Left cardiac atrium (tissue), 4 donors: Measurements from ENCODE around the gene PLXNA3. TPM values are rescaled to one million over a fixed set of nuclear protein-coding genes. Genes with fewer than 3 reads are reported as not detected.

Experiments used
- ATAC-seq, 2 donors: fragments of 200-7000 bp; cut with Tn5 transposase; one replicate each; pipeline ENCODE4 v1.9.1; 2020; ENCODE audit warnings: mild to moderate bottlenecking in 2 of 2, moderate library complexity in 2 of 2
- DNase-seq: peaks from one replicate; pipeline ENCODE4 v3.0.0-alpha.2; 2020
- intact Hi-C, 2 donors: fragments of 100-400 bp; cut with DNase I; formaldehyde crosslinking; loops; one replicate each; pipeline versions ENCODE4 v1.14.1 to v1.15.1; 2022 to 2023
- long read RNA-seq: library from polyadenylated mRNA; unstranded; transcript quantifications from one replicate; pipeline ENCODE4 v2.0.0, GENCODE V29; 2021
- total RNA-seq, 2 donors: library from RNA; stranded (reverse); fragmentation: NEBNext Ultra II Directional; extraction: Animal tissue kit (Norgen Biotek cat#: 25700); gene quantifications; one replicate each; pipeline ENCODE4 v1.2.1, GENCODE V29; 2021
- donor health status: DM: no; HTN: yes; CAD: no.
- donor health status: DM: no; HTN: yes; CAD: no; lungs with severe emphysema.
- donor health status: DM: yes; HTN: yes; CAD: no.
- donor health status: Dilated cardiomyopathy.

The PLXNA3 gene
- total RNA-seq, result 10 to 100 TPM; 24.0 to 28.1 TPM
- long read RNA-seq, partial matches to known transcripts, result 8 of 13 reads
- long read RNA-seq, other reads (novel, unspliced or antisense), result 5 of 13 reads

GRCh38 chrX:154458116-154458953 is at the start of gene PLXNA3:
PLXNA3 (plus strand) TSS chrX:154458281; CDS start chrX:154460184, 1,903 bp downstream.
- ATAC-seq (peak; percentile 75 to 83), DNase-seq (peak; percentile 57)
- intact Hi-C loops, result no loop called here

DNA sequence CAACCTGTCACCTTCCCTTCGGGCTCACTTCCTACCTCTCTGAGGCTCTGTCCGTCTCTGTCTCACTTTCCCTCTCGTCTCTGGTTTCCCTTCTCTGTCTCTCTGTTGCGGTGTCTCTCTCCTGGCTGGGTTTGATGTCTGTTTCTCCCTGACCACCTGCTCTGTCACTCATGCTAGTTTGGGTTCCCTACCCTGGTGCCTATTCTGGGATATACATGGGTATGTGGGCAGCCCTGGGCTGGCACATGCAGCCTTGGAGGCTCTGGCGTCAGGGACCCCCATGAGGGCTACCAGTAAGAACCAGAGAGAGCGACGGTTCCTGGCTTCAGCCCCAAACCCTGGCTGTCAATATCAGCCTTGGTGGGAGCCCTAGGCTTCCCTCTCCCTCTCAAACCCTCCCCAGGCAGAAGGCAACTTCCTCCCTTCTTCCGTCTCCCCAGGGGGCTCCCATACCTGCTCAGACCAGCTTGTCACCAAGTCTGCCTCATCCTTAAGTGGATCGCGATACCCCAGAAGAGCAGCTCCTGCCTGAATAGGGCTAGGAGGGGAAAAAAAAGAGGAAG is 49.3 kb upstream of the PLXNA3 start:
- intact Hi-C loops, result no loop called here
- DNase-seq (no peak), ATAC-seq (no peak)

DNA sequence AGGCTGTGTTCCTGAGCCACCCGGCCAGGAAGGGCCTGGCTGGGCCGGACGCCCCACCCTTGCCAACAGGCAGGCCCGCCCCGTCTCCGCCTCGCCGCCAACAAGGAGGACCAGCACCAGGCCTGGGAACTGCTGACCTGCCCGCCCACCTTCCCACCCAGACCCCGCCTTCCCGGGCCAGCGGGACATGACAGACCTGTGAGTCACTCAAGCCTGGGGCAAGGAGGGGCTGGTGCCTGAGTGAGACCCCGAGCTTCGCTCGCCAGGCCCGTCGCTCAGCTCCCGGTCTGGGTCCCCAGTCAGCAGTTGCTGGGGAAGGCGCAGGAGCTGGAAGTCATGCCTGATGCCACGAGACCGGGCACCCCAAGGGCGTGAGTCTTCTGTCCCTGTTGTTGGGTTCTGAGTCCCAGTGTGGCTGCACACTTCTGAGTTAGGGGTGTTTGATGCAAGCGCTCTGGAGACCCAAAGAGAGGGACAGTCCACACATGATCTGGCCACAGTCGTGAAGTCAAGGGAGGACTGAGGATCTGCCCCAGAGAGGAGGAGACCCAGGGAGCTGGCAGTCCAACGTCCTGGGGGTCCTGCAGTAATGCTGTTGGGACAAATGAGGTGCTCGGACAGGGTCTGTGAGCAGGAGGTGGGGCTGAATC is 48.7 kb upstream of the PLXNA3 start, which contains the start of gene DNASE1L1:
Gene DNASE1L1 (minus strand): TSS at position 33 of the 650 bp plus-strand sequence. CDS start 3,686 bp downstream, outside the sequence.
- peak; percentile 90 for DNase-seq
- peak; percentile 41 to 87 for ATAC-seq
- intact Hi-C loops, result no loop called here

DNA sequence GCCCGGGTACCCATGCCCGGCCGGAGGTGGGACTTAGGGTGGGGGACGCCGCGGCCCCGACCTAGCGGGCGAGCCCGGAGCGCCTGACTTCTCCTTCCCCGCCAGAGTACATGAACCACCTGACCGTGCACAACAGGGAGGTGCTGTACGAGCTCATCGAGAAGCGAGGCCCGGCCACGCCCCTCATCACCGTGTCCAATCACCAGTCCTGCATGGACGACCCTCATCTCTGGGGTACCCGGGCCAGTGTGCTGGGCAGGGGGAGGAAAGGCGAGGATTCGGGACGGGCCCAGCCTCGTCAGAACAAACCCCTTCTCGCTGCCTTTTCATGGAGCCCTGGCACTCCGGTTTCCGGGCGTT is 46.1 kb upstream of the PLXNA3 start:
- ATAC-seq (peak; percentile 79 to 85), DNase-seq (peak; percentile 77)
- intact Hi-C loops, result no loop called here

GRCh38 chrX:154412468-154412867 is 45.6 kb upstream of the PLXNA3 start:
- intact Hi-C loops, result no loop called here
- ATAC-seq (peak; percentile 5 to 13), DNase-seq (peak; percentile 60)

DNA sequence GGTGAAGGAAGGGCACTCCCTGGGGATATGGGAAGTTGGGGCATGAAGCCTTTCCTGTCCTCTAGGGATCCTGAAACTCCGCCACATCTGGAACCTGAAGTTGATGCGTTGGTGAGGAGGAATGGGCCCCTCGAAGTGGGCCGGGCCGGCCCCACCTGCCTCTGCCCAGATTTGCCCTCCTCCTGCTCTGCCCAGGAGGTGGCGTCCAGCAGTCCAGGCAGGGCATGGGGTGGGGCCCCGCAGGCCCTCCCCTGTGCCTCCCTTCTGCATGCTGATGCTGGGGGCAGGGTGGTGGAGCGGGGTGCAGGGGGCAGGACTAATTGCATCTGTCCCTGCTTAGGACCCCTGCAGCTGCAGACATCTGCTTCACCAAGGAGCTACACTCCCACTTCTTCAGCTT is 44.9 kb upstream of the PLXNA3 start:
- intact Hi-C loops, result no loop called here
- DNase-seq, result no peak
- ATAC-seq, result no peak

DNA sequence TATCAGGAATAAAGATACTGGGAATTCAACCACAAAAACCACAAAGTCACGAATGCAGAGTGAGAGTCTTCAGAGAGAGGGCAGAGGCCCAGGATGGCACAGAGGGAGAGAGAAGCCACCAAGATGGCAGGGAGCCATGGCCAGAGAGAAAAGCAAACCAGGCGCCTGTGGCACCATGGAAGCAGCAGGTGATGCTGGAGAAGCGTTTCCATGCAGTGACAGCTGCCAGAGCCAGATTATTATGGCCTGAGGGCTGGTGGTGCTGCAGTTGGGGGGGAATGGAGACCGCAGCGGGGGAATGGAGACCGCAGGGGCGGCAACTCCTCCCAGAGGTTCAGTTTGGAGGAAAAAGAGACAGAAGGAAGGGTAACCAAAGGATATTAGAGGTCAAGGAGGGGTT is 40.9 kb upstream of the PLXNA3 start:
- no peak for ATAC-seq
- DNase-seq, result no peak
- intact Hi-C loops, result no loop called here

- DNase-seq (no peak), ATAC-seq (no peak)
- intact Hi-C loops, result no loop called here
Measured at GRCh38 chrX:154419189-154419588, 38.9 kb upstream of the PLXNA3 start.

DNA sequence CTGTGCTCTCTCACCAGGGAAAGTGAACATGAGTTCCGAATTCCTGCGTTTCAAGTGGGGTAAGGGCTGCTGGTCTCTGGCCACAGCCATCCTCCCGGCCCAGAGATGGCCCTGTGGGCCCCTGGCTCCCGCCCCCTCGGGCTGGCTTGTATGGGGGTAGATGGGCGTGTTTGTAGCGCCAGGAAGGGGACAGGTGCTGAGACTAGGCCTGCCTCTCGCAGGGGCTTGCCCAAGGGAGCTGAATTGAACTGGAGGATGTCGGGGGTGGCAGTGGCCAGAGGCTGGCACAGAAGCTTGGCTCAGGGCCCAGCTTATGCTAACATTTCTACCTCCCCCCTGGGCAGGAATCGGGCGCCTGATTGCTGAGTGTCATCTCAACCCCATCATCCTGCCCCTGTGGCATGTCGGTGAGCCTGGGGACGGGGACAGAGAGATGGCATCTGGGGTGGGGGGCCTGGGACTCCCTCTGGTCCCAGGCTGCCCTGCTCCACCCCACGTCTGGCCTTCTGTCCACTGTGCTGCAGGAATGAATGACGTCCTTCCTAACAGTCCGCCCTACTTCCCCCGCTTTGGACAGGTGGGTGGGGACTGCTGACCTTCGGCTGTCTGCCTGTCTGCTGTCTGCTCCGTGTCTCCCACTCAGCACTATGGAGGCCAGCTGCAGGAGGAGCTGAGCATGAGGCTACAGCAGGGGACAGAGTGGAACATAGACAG is 38.2 kb upstream of the PLXNA3 start:
- peak; percentile 84 to 92 for ATAC-seq
- intact Hi-C loops, result no loop called here
- DNase-seq, result peak; percentile 45

DNA sequence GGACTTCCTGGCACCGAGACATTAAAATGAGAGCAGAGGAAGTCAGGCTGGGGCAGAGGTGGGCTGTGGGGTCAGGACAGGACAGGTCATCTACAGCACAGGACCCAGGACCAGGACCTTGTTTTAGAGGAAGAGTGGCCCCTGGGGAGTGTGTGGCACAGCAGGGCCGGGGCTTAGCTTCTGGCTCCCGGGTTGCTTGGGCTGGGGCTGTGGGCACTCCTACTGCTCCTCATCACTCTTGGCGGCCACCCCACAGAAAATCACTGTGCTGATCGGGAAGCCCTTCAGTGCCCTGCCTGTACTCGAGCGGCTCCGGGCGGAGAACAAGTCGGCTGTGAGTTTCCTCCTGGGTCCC is 37.7 kb upstream of the PLXNA3 start:
- intact Hi-C loops, result no loop called here
- ATAC-seq (peak; percentile 20 to 38), DNase-seq (no peak)

- intact Hi-C loops, result no loop called here
- DNase-seq, result no peak
- no peak for ATAC-seq
Measured at GRCh38 chrX:154426916-154427770, 30.9 kb upstream of the PLXNA3 start.

- intact Hi-C loops, result no loop called here
- ATAC-seq, result peak; percentile 98 to 99
- peak; percentile 94 for DNase-seq
Measured at GRCh38 chrX:154428176-154429171, 29.6 kb upstream of the PLXNA3 start, which contains the start of gene ATP6AP1. ATP6AP1 (plus strand) TSS chrX:154428677; CDS start chrX:154428693, 16 bp downstream.

- ATAC-seq (no peak), DNase-seq (no peak)
- intact Hi-C loops, result no loop called here
Measured at GRCh38 chrX:154429711-154430110, 28.4 kb upstream of the PLXNA3 start.

GRCh38 chrX:154430479-154430878 is 27.6 kb upstream of the PLXNA3 start:
- DNase-seq, result no peak
- intact Hi-C loops, result no loop called here
- ATAC-seq, result no peak

DNA sequence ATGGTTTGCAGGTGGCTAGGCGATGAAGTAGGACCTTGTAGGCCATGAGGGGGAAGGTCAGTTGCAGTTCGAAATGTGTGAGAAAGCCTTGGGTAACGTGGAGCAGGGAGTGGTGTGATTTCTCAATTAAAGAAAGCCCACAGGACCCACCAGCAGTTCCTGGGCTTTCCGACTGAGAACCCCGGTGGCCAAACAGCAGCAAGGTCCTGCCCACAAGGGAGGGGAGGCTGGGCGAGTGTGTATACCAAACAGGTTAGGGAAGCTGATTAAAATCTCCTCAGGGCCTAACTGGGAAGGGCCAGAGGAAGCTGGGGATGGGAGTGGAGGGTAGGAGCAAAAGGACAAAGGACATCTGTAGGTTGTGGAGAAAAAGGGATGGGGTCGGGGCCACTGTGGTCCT is 27.2 kb upstream of the PLXNA3 start:
- DNase-seq (no peak), ATAC-seq (no peak)
- intact Hi-C loops, result no loop called here

DNA sequence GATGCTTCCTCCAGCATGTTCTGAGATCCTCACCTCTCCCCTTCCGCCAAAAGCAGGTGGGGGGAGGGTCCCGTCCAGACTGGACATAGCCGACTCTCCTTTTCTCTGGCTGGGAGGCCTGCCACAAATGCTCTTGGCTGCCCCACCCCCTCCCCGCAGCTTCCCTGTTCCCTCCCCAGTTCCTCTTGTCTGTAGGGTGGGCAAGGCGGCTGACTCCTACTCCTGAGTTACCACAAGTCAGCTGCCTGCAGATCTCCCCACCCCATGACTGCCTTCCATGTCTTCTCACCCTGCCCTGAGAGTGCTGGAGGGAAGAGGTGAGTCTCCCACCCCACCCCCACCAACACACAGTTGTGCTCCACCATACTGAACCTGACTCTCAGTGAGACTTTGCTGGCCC is 26.7 kb upstream of the PLXNA3 start:
- DNase-seq, result no peak
- ATAC-seq, result no peak
- intact Hi-C loops, result no loop called here

GRCh38 chrX:154432210-154432609 is 25.9 kb upstream of the PLXNA3 start:
- intact Hi-C loops, result no loop called here
- no peak for DNase-seq
- no peak for ATAC-seq
